Lung (tissue), 12 donors: ENCODE results near the gene CATSPER1. TPM values are rescaled to one million over a fixed set of nuclear protein-coding genes. Genes with fewer than 3 reads are reported as not detected.

Experiments used
- ATAC-seq: fragments of 200-7000 bp; cut with Tn5 transposase; one replicate; pipeline ENCODE4 v1.9.1; 2020; ENCODE audit warnings: moderate number of reproducible peaks; ENCODE audit not compliant: insufficient read depth, low FRiP score
- DNase-seq, 3 donors: peaks; one replicate each; pipeline ENCODE4 v3.0.0-alpha.2; 2013 to 2017
- H3K27ac ChIP-seq, 2 donors: one replicate each; pipeline ENCODE4 v1.5.1; 2013; ENCODE audit warnings: mild to moderate bottlenecking in 2 of 2, moderate library complexity in 2 of 2, control low read depth in 1 of 2, inconsistent platforms in 1 of 2, low read depth in 1 of 2, low read length in 1 of 2
- H3K27me3 ChIP-seq, 3 donors: one replicate each; pipeline ENCODE4 v1.5.1; 2013; ENCODE audit warnings: low read length in 2 of 3; ENCODE audit not compliant: control insufficient read depth in 3 of 3, insufficient read depth in 3 of 3
- H3K36me3 ChIP-seq, 4 donors: one replicate each; pipeline ENCODE4 v1.5.1; 2013; ENCODE audit warnings: low read length in 4 of 4, mild to moderate bottlenecking in 1 of 4, moderate library complexity in 1 of 4; ENCODE audit not compliant: control insufficient read depth in 4 of 4, insufficient read depth in 4 of 4
- H3K4me1 ChIP-seq, 5 donors: one replicate each; pipeline ENCODE4 v1.5.1; 2013; ENCODE audit warnings: low read length in 5 of 5, mild to moderate bottlenecking in 2 of 5, moderate library complexity in 1 of 5; ENCODE audit not compliant: control insufficient read depth in 5 of 5, insufficient read depth in 5 of 5
- H3K4me3 ChIP-seq: one replicate; pipeline ENCODE4 v1.5.1; 2013; ENCODE audit warnings: mild to moderate bottlenecking, control low read depth, moderate library complexity
- H3K9ac ChIP-seq, 2 donors: one replicate each; pipeline ENCODE4 v1.5.1; 2013; ENCODE audit warnings: low read length in 2 of 2, control low read depth in 1 of 2; ENCODE audit not compliant: insufficient read depth in 1 of 2
- H3K9me3 ChIP-seq, 4 donors: one replicate each; pipeline ENCODE4 v1.5.1; 2013; ENCODE audit warnings: low read length in 3 of 4, mild to moderate bottlenecking in 1 of 4, moderate library complexity in 1 of 4; ENCODE audit not compliant: control insufficient read depth in 4 of 4, insufficient read depth in 3 of 4
- WGBS, 2 donors: extraction: QIAGEN DNeasy Blood & Tissue Kit; methylation state at CpG; one replicate each; pipeline ENCODE4 v1.1.7; 2013; 5-methylcytosine and 5-hydroxymethylcytosine counted together
- polyA plus RNA-seq, 2 donors: library from polyadenylated mRNA; stranded (reverse); fragments of 200-250 nt; gene quantifications; one replicate each; pipeline ENCODE4 v1.2.1, GENCODE V29; 2013
- total RNA-seq, 2 donors: library from RNA; depleted of rRNA in 1 of 2; stranded (reverse); fragments of >200 nt in 1 of 2; gene quantifications; one replicate each; pipeline ENCODE4 v1.2.1, GENCODE V29; 2014 to 2021
- TF ChIP-seq, protein P1 (sequence below): IDR thresholded peaks from 2 replicates; pipeline ENCODE4 v1.5.1; 2012; ENCODE audit warnings: mild to moderate bottlenecking; ENCODE audit errors: control extremely low read depth, extremely low read depth
- donor health status: control.
- donor health status: control.
- donor health status: Bipolar disorder and iron deficiency.
- donor health status: healthy.
- donor health status: DM: yes; HTN: yes; CAD: no.

The CATSPER1 gene
- total and polyA plus RNA-seq, 4 donors = 2.9 to 3.3 (median 3.1) TPM; not detected in 1

DNA sequence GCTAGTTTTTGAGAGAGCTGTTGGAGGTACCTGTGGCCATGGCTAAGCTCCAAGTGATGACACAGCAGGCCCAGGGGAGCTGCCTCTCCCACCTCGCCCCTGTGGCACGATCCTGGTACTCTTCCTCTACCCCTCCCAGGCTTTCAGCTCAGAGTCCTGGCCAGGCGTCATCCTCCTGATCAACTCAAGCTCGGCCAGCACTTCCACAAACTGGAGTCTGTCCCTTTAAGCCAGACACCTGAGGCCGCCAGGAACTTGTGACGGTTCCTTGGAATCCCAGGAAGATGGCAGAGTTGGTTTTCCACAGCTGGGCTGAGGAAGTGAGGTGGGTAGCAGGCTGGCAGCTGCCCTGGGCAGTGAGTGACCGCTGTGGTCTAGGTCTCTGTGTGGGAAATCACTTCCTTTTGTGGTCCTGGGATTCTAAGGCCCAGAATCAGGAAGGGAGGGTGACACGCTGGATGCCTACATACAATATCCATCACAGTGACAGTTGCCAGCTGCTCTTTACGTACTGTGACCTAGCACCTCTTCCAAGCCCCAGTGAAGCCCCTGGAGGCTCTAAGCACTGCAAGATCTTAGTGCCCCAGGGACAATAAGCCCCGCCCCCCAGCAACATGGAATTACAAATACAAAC, 17.7 kb downstream of the CATSPER1 start:
- Histone ChIP-seq H3K9me3 (no peaks in the 10 kb centered on the region), H3K4me1 (peaks cover 0 to 5% (median 0%) of the 10 kb centered on the region in 5 donors), H3K27me3 (peaks cover 0 to 24% (median 20%) of the 10 kb centered on the region in 3 donors), H3K9ac (no peak overlapping the region), H3K27ac (no peak overlapping the region), H3K36me3 (peaks cover 0 to 16% (median 13%) of the 10 kb centered on the region in 4 donors), H3K4me3 (no peak overlapping the region)
- WGBS, 2 donors = 55% methylated on average over 10 of the region's 10 CpGs
- ATAC-seq = no peak
- no peak for DNase-seq
- TF ChIP-seq, protein P1, sequence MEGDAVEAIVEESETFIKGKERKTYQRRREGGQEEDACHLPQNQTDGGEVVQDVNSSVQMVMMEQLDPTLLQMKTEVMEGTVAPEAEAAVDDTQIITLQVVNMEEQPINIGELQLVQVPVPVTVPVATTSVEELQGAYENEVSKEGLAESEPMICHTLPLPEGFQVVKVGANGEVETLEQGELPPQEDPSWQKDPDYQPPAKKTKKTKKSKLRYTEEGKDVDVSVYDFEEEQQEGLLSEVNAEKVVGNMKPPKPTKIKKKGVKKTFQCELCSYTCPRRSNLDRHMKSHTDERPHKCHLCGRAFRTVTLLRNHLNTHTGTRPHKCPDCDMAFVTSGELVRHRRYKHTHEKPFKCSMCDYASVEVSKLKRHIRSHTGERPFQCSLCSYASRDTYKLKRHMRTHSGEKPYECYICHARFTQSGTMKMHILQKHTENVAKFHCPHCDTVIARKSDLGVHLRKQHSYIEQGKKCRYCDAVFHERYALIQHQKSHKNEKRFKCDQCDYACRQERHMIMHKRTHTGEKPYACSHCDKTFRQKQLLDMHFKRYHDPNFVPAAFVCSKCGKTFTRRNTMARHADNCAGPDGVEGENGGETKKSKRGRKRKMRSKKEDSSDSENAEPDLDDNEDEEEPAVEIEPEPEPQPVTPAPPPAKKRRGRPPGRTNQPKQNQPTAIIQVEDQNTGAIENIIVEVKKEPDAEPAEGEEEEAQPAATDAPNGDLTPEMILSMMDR = no peak

DNA sequence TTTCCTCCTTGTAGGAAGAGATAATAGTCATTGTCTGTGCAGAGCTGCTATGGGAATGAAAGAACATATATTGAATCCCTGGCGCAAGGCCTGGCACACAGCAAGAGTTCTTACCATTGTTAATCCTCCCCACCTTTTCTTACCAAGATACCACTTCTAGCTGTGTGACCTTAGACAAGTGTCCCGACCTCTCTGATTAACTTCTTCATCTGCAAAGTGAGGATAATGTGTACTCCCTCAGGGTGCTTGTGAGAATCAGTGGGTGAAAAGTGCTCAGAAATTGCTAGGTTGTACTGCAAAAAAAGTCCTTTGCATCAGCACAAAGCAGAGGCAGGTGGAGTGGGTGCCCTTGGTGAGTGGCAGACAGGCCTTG, 18.2 kb downstream of the CATSPER1 start:
- DNase-seq = no peak
- H3K4me3 ChIP-seq = no peak overlapping the region
- WGBS, 2 donors = 73 to 93% methylated on average over 2 of the region's 2 CpGs
- H3K27me3 ChIP-seq = peaks cover 0 to 23% (median 19%) of the 10 kb centered on the region in 3 donors
- peaks cover 0 to 10% (median 4%) of the 10 kb centered on the region in 5 donors for H3K4me1 ChIP-seq
- no peak overlapping the region for H3K9ac ChIP-seq
- H3K36me3 ChIP-seq = peaks cover 0 to 18% (median 14%) of the 10 kb centered on the region in 4 donors
- TF ChIP-seq, protein P1 = no peak
- ATAC-seq = no peak
- no peak overlapping the region for H3K27ac ChIP-seq
- no peaks in the 10 kb centered on the region for H3K9me3 ChIP-seq

DNA sequence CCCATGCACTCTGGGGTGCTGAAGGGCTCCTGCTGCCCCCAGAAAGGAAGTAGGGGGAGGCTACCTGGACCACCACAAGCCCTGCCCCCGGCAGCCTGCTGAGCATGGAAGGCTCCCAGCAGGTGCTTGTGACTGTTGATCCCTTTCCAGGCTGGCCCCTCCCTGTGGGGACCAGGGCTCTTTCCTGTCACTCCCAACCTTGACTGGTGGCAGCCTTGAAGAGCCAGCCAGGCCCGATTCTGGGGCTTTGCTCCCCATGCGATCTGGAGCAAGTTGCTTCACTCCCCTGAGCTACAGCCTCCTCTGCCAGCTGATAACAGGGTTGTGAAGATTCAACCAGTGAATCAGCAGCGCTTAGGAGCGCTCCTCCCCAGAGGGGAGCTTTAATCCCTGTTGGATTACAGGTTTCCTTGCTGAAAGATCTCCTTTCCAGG, 19.1 kb downstream of the CATSPER1 start:
- Histone ChIP-seq H3K27me3 (peaks cover 0 to 16% (median 13%) of the 10 kb centered on the region in 3 donors), H3K9ac (no peak overlapping the region), H3K36me3 (peaks cover 0 to 18% (median 14%) of the 10 kb centered on the region in 4 donors), H3K27ac (no peak overlapping the region), H3K4me3 (no peak overlapping the region), H3K9me3 (no peaks in the 10 kb centered on the region), H3K4me1 (peaks cover 0 to 11% (median 8%) of the 10 kb centered on the region in 5 donors)
- DNase-seq = no peak
- TF ChIP-seq, protein P1 = no peak
- no peak for ATAC-seq
- 62 to 73% methylated on average over 5 of the region's 5 CpGs for WGBS, 2 donors

DNA sequence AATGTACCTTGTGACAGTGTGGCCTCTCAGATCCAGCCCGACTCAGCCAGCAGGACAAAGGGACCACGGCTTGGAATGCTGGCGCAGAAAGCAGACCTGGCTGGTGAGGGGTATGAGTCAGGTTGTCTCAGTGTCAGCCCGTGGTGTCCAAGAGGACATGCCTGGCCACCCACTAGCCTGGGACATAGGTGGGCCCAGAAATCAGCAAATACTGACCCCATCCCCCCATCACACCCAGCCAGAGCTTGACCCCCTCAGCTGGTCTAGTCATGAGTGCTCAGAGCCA, 19.4 kb downstream of the CATSPER1 start:
- WGBS, 2 donors = 81 to 85% methylated on average over 4 of the region's 4 CpGs
- H3K9ac ChIP-seq = no peak overlapping the region
- TF ChIP-seq, protein P1 = no peak
- ATAC-seq = no peak
- no peak for DNase-seq
- H3K36me3 ChIP-seq = peaks cover 0 to 18% (median 14%) of the 10 kb centered on the region in 4 donors
- peaks cover 0 to 13% (median 12%) of the 10 kb centered on the region in 3 donors for H3K27me3 ChIP-seq
- H3K4me1 ChIP-seq = peaks cover 0 to 9% (median 8%) of the 10 kb centered on the region in 5 donors
- H3K9me3 ChIP-seq = no peaks in the 10 kb centered on the region
- no peak overlapping the region for H3K27ac ChIP-seq
- H3K4me3 ChIP-seq = no peak overlapping the region
